Measurements from ENCODE around the gene ETFDH. TPM values are rescaled to one million over a fixed set of nuclear protein-coding genes. Genes with fewer than 3 reads are reported as not detected.

ETFDH gene
- 10.1 and 11.8 TPM in 2 replicates for polyA plus RNA-seq (2013)

- no peaks in the 10 kb centered on the region for H3K9me3 ChIP-seq (ENCODE audit: insufficient read depth, low read depth, low read length)
- H3K4me2 ChIP-seq (ENCODE audit: low read length), result peak within 1 kb of the TSS; percentile 77
- peak within 1 kb of the TSS; percentile 46 for H4K91ac ChIP-seq (ENCODE audit: low read depth, low read length)
- peak within 1 kb of the TSS; percentile 75 for H3K9ac ChIP-seq (ENCODE audit: low read length)
- H3K27me3 ChIP-seq (ENCODE audit: insufficient read depth, low read length), result no peaks in the 10 kb centered on the region
- H2BK12ac ChIP-seq (ENCODE audit: low read length), result no peak within 1 kb of the TSS
- peak within 1 kb of the TSS; percentile 64 for H3K14ac ChIP-seq (ENCODE audit: low read length)
- peaks cover 4% of the 10 kb centered on the region for H3K79me2 ChIP-seq (ENCODE audit: control insufficient read depth, insufficient read depth, low read length, poor library complexity)
- peak within 1 kb of the TSS; percentile 61 for H3K27ac ChIP-seq (ENCODE audit: low read depth, low read length)
- no CpG with 5 or more reads among the region's 60 CpGs for WGBS (ENCODE audit: extremely low coverage, insufficient coverage, insufficient read length)
- H3K4me3 ChIP-seq (ENCODE audit: low read depth, low read length), result peak within 1 kb of the TSS; percentile 96
- H3K18ac ChIP-seq (ENCODE audit: low read length), result peak within 1 kb of the TSS; percentile 40
- H2BK120ac ChIP-seq (ENCODE audit: insufficient read depth, low read length, poor library complexity), result peak within 1 kb of the TSS; percentile 14
- H2AFZ ChIP-seq (ENCODE audit: insufficient read depth, low read length, poor library complexity), result peak within 1 kb of the TSS; percentile 86
- no peaks in the 10 kb centered on the region for H3K36me3 ChIP-seq (ENCODE audit: control insufficient read depth in 1 of 2, insufficient read depth in 2 of 2, low read length in 2 of 2)
- DNase-seq, result peak; percentile 99 to 100
- H2AK5ac ChIP-seq (ENCODE audit: low read length), result no peak within 1 kb of the TSS
- peak within 1 kb of the TSS; percentile 42 for H2BK5ac ChIP-seq (ENCODE audit: low read depth, low read length, poor library complexity)
- H3K4ac ChIP-seq (ENCODE audit: low read depth, low read length), result peak within 1 kb of the TSS; percentile 18
- H3K4me1 ChIP-seq (ENCODE audit: control insufficient read depth in 1 of 2, insufficient read depth in 2 of 2, low read length in 2 of 2), result peaks cover 0 to 3% of the 10 kb centered on the region in 2 experiments
- H4K8ac ChIP-seq (ENCODE audit: low read depth, low read length), result peak within 1 kb of the TSS; percentile 68
- peak within 1 kb of the TSS; percentile 49 for H4K12ac ChIP-seq (ENCODE audit: low read depth, low read length)
- no peak within 1 kb of the TSS for H3K23ac ChIP-seq (ENCODE audit: low read length)
- H3K79me1 ChIP-seq (ENCODE audit: low read length), result peaks cover 6% of the 10 kb centered on the region
These were observed at the start of gene ETFDH for GRCh38 chr4:158671915-158672806. Gene ETFDH, plus strand, starts transcription at chr4:158672296. Its CDS starts 161 bp downstream, at chr4:158672457.

GRCh38 chr4:158624889-158625478, 47.1 kb upstream of the ETFDH start:
- no peak overlapping the region for H3K4me3 ChIP-seq (ENCODE audit: low read depth, low read length)
- no peak overlapping the region for H3K18ac ChIP-seq (ENCODE audit: low read length)
- no peaks in the 10 kb centered on the region for H3K36me3 ChIP-seq (ENCODE audit: control insufficient read depth in 1 of 2, insufficient read depth in 2 of 2, low read length in 2 of 2)
- no peak overlapping the region for H3K14ac ChIP-seq (ENCODE audit: low read length)
- no peak overlapping the region for H2AFZ ChIP-seq (ENCODE audit: insufficient read depth, low read length, poor library complexity)
- no peak overlapping the region for H4K8ac ChIP-seq (ENCODE audit: low read depth, low read length)
- no peak overlapping the region for H2BK120ac ChIP-seq (ENCODE audit: insufficient read depth, low read length, poor library complexity)
- no peaks in the 10 kb centered on the region for H3K27me3 ChIP-seq (ENCODE audit: insufficient read depth, low read length)
- no peak overlapping the region for H3K27ac ChIP-seq (ENCODE audit: low read depth, low read length)
- no peak overlapping the region for H3K4ac ChIP-seq (ENCODE audit: low read depth, low read length)
- no peak overlapping the region for H2BK12ac ChIP-seq (ENCODE audit: low read length)
- H3K9me3 ChIP-seq (ENCODE audit: insufficient read depth, low read depth, low read length), result no peaks in the 10 kb centered on the region
- WGBS (ENCODE audit: extremely low coverage, insufficient coverage, insufficient read length), result no CpG with 5 or more reads among the region's 3 CpGs
- H3K79me2 ChIP-seq (ENCODE audit: control insufficient read depth, insufficient read depth, low read length, poor library complexity), result no peaks in the 10 kb centered on the region
- H3K4me2 ChIP-seq (ENCODE audit: low read length), result no peak overlapping the region
- H2AK5ac ChIP-seq (ENCODE audit: low read length), result no peak overlapping the region
- no peaks in the 10 kb centered on the region for H3K4me1 ChIP-seq (ENCODE audit: control insufficient read depth in 1 of 2, insufficient read depth in 2 of 2, low read length in 2 of 2)
- H3K23ac ChIP-seq (ENCODE audit: low read length), result no peak overlapping the region
- no peaks in the 10 kb centered on the region for H3K79me1 ChIP-seq (ENCODE audit: low read length)
- no peak overlapping the region for H4K12ac ChIP-seq (ENCODE audit: low read depth, low read length)
- DNase-seq, result peak; percentile 25 to 78
- no peak overlapping the region for H3K9ac ChIP-seq (ENCODE audit: low read length)
- H4K91ac ChIP-seq (ENCODE audit: low read depth, low read length), result no peak overlapping the region
- no peak overlapping the region for H2BK5ac ChIP-seq (ENCODE audit: low read depth, low read length, poor library complexity)

- no peaks in the 10 kb centered on the region for H3K79me1 ChIP-seq (ENCODE audit: low read length)
- H3K4me2 ChIP-seq (ENCODE audit: low read length), result no peak overlapping the region
- H3K23ac ChIP-seq (ENCODE audit: low read length), result no peak overlapping the region
- H3K27me3 ChIP-seq (ENCODE audit: insufficient read depth, low read length), result no peaks in the 10 kb centered on the region
- H3K27ac ChIP-seq (ENCODE audit: low read depth, low read length), result no peak overlapping the region
- H2AFZ ChIP-seq (ENCODE audit: insufficient read depth, low read length, poor library complexity), result no peak overlapping the region
- H3K79me2 ChIP-seq (ENCODE audit: control insufficient read depth, insufficient read depth, low read length, poor library complexity), result no peaks in the 10 kb centered on the region
- no peak overlapping the region for H3K18ac ChIP-seq (ENCODE audit: low read length)
- H3K4me1 ChIP-seq (ENCODE audit: control insufficient read depth in 1 of 2, insufficient read depth in 2 of 2, low read length in 2 of 2), result no peaks in the 10 kb centered on the region
- no peak overlapping the region for H4K12ac ChIP-seq (ENCODE audit: low read depth, low read length)
- no peak overlapping the region for H2AK5ac ChIP-seq (ENCODE audit: low read length)
- H3K36me3 ChIP-seq (ENCODE audit: control insufficient read depth in 1 of 2, insufficient read depth in 2 of 2, low read length in 2 of 2), result no peaks in the 10 kb centered on the region
- no peak overlapping the region for H4K8ac ChIP-seq (ENCODE audit: low read depth, low read length)
- no peak overlapping the region for H2BK5ac ChIP-seq (ENCODE audit: low read depth, low read length, poor library complexity)
- WGBS (ENCODE audit: extremely low coverage, insufficient coverage, insufficient read length), result no CpG with 5 or more reads among the region's 2 CpGs
- no peak overlapping the region for H2BK12ac ChIP-seq (ENCODE audit: low read length)
- H4K91ac ChIP-seq (ENCODE audit: low read depth, low read length), result no peak overlapping the region
- no peak overlapping the region for H3K9ac ChIP-seq (ENCODE audit: low read length)
- no peak overlapping the region for H3K4me3 ChIP-seq (ENCODE audit: low read depth, low read length)
- no peaks in the 10 kb centered on the region for H3K9me3 ChIP-seq (ENCODE audit: insufficient read depth, low read depth, low read length)
- no peak overlapping the region for H2BK120ac ChIP-seq (ENCODE audit: insufficient read depth, low read length, poor library complexity)
- no peak overlapping the region for H3K14ac ChIP-seq (ENCODE audit: low read length)
- DNase-seq, result no peak
- H3K4ac ChIP-seq (ENCODE audit: low read depth, low read length), result no peak overlapping the region
These were observed 46.6 kb upstream of the ETFDH start for GRCh38 chr4:158625544-158625943.

DNA sequence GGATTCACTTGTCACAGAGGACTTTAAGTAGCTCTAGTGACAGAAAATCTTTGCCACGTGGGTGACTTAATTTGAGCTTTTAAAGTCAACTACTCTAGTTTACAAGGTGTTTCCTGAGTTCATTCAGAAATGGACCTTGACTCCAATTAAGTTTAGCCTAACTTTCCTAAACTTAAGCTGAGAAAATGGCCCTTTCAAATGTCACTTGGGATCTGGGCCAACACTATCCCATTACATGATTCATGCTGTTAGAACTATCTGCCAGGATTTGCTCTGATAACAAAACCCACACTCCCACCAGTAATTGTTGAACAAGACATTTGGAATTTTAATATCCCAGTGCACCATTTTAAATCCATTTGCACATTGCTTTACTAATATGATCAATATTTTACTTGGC, 41.2 kb upstream of the ETFDH start:
- H3K4me2 ChIP-seq (ENCODE audit: low read length), result no peak overlapping the region
- H2BK12ac ChIP-seq (ENCODE audit: low read length), result no peak overlapping the region
- H4K91ac ChIP-seq (ENCODE audit: low read depth, low read length), result no peak overlapping the region
- H3K27ac ChIP-seq (ENCODE audit: low read depth, low read length), result no peak overlapping the region
- H3K27me3 ChIP-seq (ENCODE audit: insufficient read depth, low read length), result no peaks in the 10 kb centered on the region
- no peak overlapping the region for H3K18ac ChIP-seq (ENCODE audit: low read length)
- no peak overlapping the region for H2BK5ac ChIP-seq (ENCODE audit: low read depth, low read length, poor library complexity)
- no peak overlapping the region for H2BK120ac ChIP-seq (ENCODE audit: insufficient read depth, low read length, poor library complexity)
- no peak overlapping the region for H3K23ac ChIP-seq (ENCODE audit: low read length)
- no peak overlapping the region for H4K12ac ChIP-seq (ENCODE audit: low read depth, low read length)
- no peak overlapping the region for H3K14ac ChIP-seq (ENCODE audit: low read length)
- H2AK5ac ChIP-seq (ENCODE audit: low read length), result no peak overlapping the region
- H3K4ac ChIP-seq (ENCODE audit: low read depth, low read length), result no peak overlapping the region
- H4K8ac ChIP-seq (ENCODE audit: low read depth, low read length), result no peak overlapping the region
- WGBS (ENCODE audit: extremely low coverage, insufficient coverage, insufficient read length), result no CpG with 5 or more reads among the region's 1 CpG
- H3K4me3 ChIP-seq (ENCODE audit: low read depth, low read length), result no peak overlapping the region
- no peaks in the 10 kb centered on the region for H3K79me1 ChIP-seq (ENCODE audit: low read length)
- H3K9me3 ChIP-seq (ENCODE audit: insufficient read depth, low read depth, low read length), result no peaks in the 10 kb centered on the region
- no peaks in the 10 kb centered on the region for H3K79me2 ChIP-seq (ENCODE audit: control insufficient read depth, insufficient read depth, low read length, poor library complexity)
- no peaks in the 10 kb centered on the region for H3K4me1 ChIP-seq (ENCODE audit: control insufficient read depth in 1 of 2, insufficient read depth in 2 of 2, low read length in 2 of 2)
- no peak overlapping the region for H2AFZ ChIP-seq (ENCODE audit: insufficient read depth, low read length, poor library complexity)
- no peak for DNase-seq
- H3K36me3 ChIP-seq (ENCODE audit: control insufficient read depth in 1 of 2, insufficient read depth in 2 of 2, low read length in 2 of 2), result no peaks in the 10 kb centered on the region
- no peak overlapping the region for H3K9ac ChIP-seq (ENCODE audit: low read length)

Data from trophoblast cell (in vitro differentiated cells and primary cell).